Measurements from ENCODE around the gene HMOX1.

- TF ChIP-seq CTCF (optimal IDR thresholded peaks at IDR 0.05 in 1 of 3, IDR thresholded peaks at IDR 0.05 in 1 of 3, conservative IDR thresholded peaks at IDR 0.05 in 1 of 3; ENCODE audit: extremely low read depth in 1 of 3, insufficient read depth in 2 of 3, low read length in 3 of 3) (no peak), EZH2 (IDR thresholded peaks at IDR 0.05; ENCODE audit: low read length) (no peak)
Measured at GRCh38 chr22:35398591-35398973, 17.7 kb downstream of the HMOX1 start.
